Stomach (tissue), 9 donors: Measurements from ENCODE around the gene ARHGAP32. TPM values are rescaled to one million over a fixed set of nuclear protein-coding genes. Genes with fewer than 3 reads are reported as not detected.

ENCODE experiments used
- DNase-seq, 2 donors: peaks; one replicate each; pipeline versions ENCODE4 v3.0.0 to v3.0.0-alpha.2; 2013 to 2019
- H3K27ac ChIP-seq, 5 donors: fragments of 200-600 bp in 4 of 5; sonication (generic) in 4 of 5; one replicate each; pipeline ENCODE4 v1.5.1; 2013 to 2019; ENCODE audit warnings: mild to moderate bottlenecking in 1 of 5, moderate library complexity in 1 of 5
- H3K27me3 ChIP-seq, 3 donors: fragments of 200-600 bp; sonication (generic); one replicate each; pipeline ENCODE4 v1.5.1; 2017 to 2019; ENCODE audit warnings: mixed run types in 1 of 3
- H3K36me3 ChIP-seq, 4 donors: fragments of 200-600 bp; sonication (generic); 1 replicate in 3 of 4; 2 replicates in 1 of 4; pipeline ENCODE4 v1.5.1; 2016 to 2019
- H3K4me1 ChIP-seq, 4 donors: fragments of 200-600 bp; sonication (generic); one replicate each; pipeline ENCODE4 v1.5.1; 2016 to 2019
- H3K4me3 ChIP-seq, 4 donors: fragments of 200-600 bp; sonication (generic) in 3 of 4; one replicate each; pipeline ENCODE4 v1.5.1; 2016 to 2019; ENCODE audit warnings: mild to moderate bottlenecking in 1 of 4
- H3K9me3 ChIP-seq, 4 donors: fragments of 200-600 bp; sonication (generic); one replicate each; pipeline ENCODE4 v1.5.1; 2016 to 2019
- CTCF ChIP-seq, 7 experiments: fragments of 450-650 bp in 4 of 7; fragments of 200-600 bp in 3 of 7; sonication (generic) in 3 of 7; IDR thresholded peaks; one replicate each; pipeline ENCODE4 v1.5.1; 2016 to 2019; ENCODE audit warnings: antibody characterized with exemption in 7 of 7, control low read depth in 2 of 7, mild to moderate bottlenecking in 1 of 7
- EP300 ChIP-seq: sonication (generic); formaldehyde crosslinking; IDR thresholded peaks from one replicate; pipeline ENCODE4 v1.6.1; 2017; ENCODE audit warnings: antibody characterized with exemption
- POLR2A ChIP-seq, 4 donors: fragments of 450-650 bp; IDR thresholded peaks; one replicate each; pipeline ENCODE4 v1.6.1; 2016; ENCODE audit warnings: antibody characterized with exemption in 4 of 4, control low read depth in 2 of 4, mild to moderate bottlenecking in 1 of 4, moderate library complexity in 1 of 4
- POLR2AphosphoS5 ChIP-seq, 3 donors: sonication (generic); formaldehyde crosslinking; IDR thresholded peaks; one replicate each; pipeline ENCODE4 v1.6.1; 2016; ENCODE audit warnings: antibody characterized with exemption in 3 of 3
- WGBS, 5 donors: extraction: QIAGEN DNeasy Blood & Tissue Kit in 3 of 5; methylation state at CpG; one replicate each; pipeline versions ENCODE4 v1.1.5 to v1.1.7; 2013 to 2018; 5-methylcytosine and 5-hydroxymethylcytosine counted together
- intact Hi-C: fragments of 100-400 bp; cut with DNase I; formaldehyde crosslinking; loops from one replicate; pipeline ENCODE4 v1.15.1; 2023; ENCODE audit warnings: low total_unique reads
- polyA plus RNA-seq, 3 donors: library from polyadenylated mRNA; stranded (reverse); fragments of 200-250 nt; gene quantifications; one replicate each; pipeline ENCODE4 v1.2.3, GENCODE V29; 2013
- total RNA-seq, 5 donors: library from RNA; depleted of rRNA; stranded (reverse); fragments of >200 nt; gene quantifications; one replicate each; pipeline versions ENCODE4 v1.1.0 to v1.2.3, GENCODE V29; 2014 to 2016
- donor health status: healthy with polysubstance abuse.
- donor health status: Bipolar disorder and iron deficiency.
- donor health status: healthy.

The ARHGAP32 gene
- total and polyA plus RNA-seq, 8 donors = 2.9 to 70.1 (median 34.3) TPM

- DNase-seq = no peak
- intact Hi-C loops = loop anchor here (5.0 kb wide), 1 partner anchor 213 kb away; no protein-coding TSS in a partner anchor
These were observed 73.1 kb downstream of the ARHGAP32 start for GRCh38 chr11:129119036-129119435.

GRCh38 chr11:129117595-129118350, 74.4 kb downstream of the ARHGAP32 start:
- peak; percentile 29 to 88 for DNase-seq
- TF ChIP-seq POLR2AphosphoS5 (IDR thresholded peaks at IDR 0.05) (no peak), CTCF (IDR thresholded peaks at IDR 0.05) (peak in 5 of 7 experiments; percentile 63 to 79 (median 78))
- Histone ChIP-seq H3K4me1 (peaks cover 0 to 15% (median 6%) of the 10 kb centered on the region in 4 donors), H3K27me3 (no peaks in the 10 kb centered on the region), H3K9me3 (no peaks in the 10 kb centered on the region), H3K27ac (no peak overlapping the region), H3K36me3 (peaks cover 0 to 6% (median 0%) of the 10 kb centered on the region in 4 donors), H3K4me3 (no peak overlapping the region)
- WGBS, 5 donors = 29 to 34% (median 32%) methylated on average over 6 of the region's 6 CpGs
- intact Hi-C loops = loop anchor here (5.0 kb wide), 1 partner anchor 215 kb away; no protein-coding TSS in a partner anchor

More at GRCh38 chr11:129119036-129119435, 73.1 kb downstream of the ARHGAP32 start:
- peaks cover 0 to 13% (median 4%) of the 10 kb centered on the region in 4 donors for H3K36me3 ChIP-seq
- WGBS, 5 donors = 49 to 65% (median 57%) methylated on average over 2 of the region's 2 CpGs
- no peaks in the 10 kb centered on the region for H3K9me3 ChIP-seq
- no peaks in the 10 kb centered on the region for H3K27me3 ChIP-seq
- no peak overlapping the region for H3K27ac ChIP-seq
- H3K4me1 ChIP-seq = peaks cover 0 to 15% (median 6%) of the 10 kb centered on the region in 4 donors
- TF ChIP-seq POLR2A (IDR thresholded peaks at IDR 0.05) = no peak
- TF ChIP-seq POLR2AphosphoS5 (IDR thresholded peaks at IDR 0.05) = no peak
- no peak for TF ChIP-seq EP300
- TF ChIP-seq CTCF (IDR thresholded peaks at IDR 0.05) = no peak
- H3K4me3 ChIP-seq = no peak overlapping the region

- H3K36me3 ChIP-seq = peaks cover 0 to 6% (median 0%) of the 10 kb centered on the region in 4 donors
- intact Hi-C loops = loop anchor here (5.0 kb wide), 1 partner anchor 216 kb away; no protein-coding TSS in a partner anchor
- H3K27me3 ChIP-seq = no peaks in the 10 kb centered on the region
- H3K4me1 ChIP-seq = peaks cover 0 to 15% (median 6%) of the 10 kb centered on the region in 4 donors
- WGBS, 5 donors = 12 to 30% (median 27%) methylated on average over 2 of the region's 2 CpGs
- TF ChIP-seq CTCF (IDR thresholded peaks at IDR 0.05) (no peak), POLR2A (IDR thresholded peaks at IDR 0.05) (no peak), POLR2AphosphoS5 (IDR thresholded peaks at IDR 0.05) (no peak), EP300 (no peak)
- H3K27ac ChIP-seq = no peak overlapping the region
- DNase-seq = no peak
- H3K9me3 ChIP-seq = no peaks in the 10 kb centered on the region
- H3K4me3 ChIP-seq = no peak overlapping the region
These were observed 76.2 kb downstream of the ARHGAP32 start for GRCh38 chr11:129115652-129116586.

GRCh38 chr11:129109701-129110100, 82.4 kb downstream of the ARHGAP32 start:
- DNase-seq = no peak
- Histone ChIP-seq H3K4me3 (no peak overlapping the region), H3K27me3 (no peaks in the 10 kb centered on the region), H3K27ac (no peak overlapping the region), H3K9me3 (peaks cover 0 to 22% (median 10%) of the 10 kb centered on the region in 4 donors), H3K4me1 (no peaks in the 10 kb centered on the region), H3K36me3 (no peaks in the 10 kb centered on the region)
- WGBS, 5 donors = 59 to 86% (median 79%) methylated on average over 1 of the region's 1 CpG
- TF ChIP-seq POLR2A (IDR thresholded peaks at IDR 0.05) (no peak), CTCF (IDR thresholded peaks at IDR 0.05) (no peak), POLR2AphosphoS5 (IDR thresholded peaks at IDR 0.05) (no peak), EP300 (no peak)
- intact Hi-C loops = no loop called here
